GM12872 (cell line): Measurements from ENCODE around the gene ITSN1.

ENCODE experiments used
- CTCF ChIP-seq: IDR thresholded peaks from 3 replicates; pipeline ENCODE4 v1.5.1; 2011; ENCODE audit warnings: low read depth, mild to moderate bottlenecking, low read length, moderate library complexity; ENCODE audit not compliant: insufficient read depth

ITSN1 gene

GRCh38 chr21:33840771-33841170, 198.5 kb downstream of the ITSN1 start:
- no peak for TF ChIP-seq CTCF

DNA sequence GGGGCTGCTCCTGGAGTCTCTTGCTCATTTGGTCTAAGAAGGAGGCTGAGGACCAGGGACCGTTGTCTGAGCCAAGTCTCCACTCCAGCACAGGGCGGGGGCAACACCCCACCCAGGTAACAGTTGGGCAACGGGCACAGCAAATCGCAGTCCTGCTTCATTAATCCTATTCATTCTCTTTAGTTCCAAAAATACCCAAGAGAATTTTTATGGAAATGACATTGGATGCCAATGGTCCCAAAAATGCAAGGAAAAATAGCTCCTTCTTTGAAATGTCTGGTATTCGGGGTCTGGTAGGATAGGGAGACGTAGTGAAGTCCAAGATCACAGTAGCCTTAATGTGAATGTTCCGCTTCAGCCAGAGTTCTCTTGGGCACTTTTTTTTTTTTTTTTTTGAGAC, 199.3 kb downstream of the ITSN1 start:
- TF ChIP-seq CTCF, result no peak

DNA sequence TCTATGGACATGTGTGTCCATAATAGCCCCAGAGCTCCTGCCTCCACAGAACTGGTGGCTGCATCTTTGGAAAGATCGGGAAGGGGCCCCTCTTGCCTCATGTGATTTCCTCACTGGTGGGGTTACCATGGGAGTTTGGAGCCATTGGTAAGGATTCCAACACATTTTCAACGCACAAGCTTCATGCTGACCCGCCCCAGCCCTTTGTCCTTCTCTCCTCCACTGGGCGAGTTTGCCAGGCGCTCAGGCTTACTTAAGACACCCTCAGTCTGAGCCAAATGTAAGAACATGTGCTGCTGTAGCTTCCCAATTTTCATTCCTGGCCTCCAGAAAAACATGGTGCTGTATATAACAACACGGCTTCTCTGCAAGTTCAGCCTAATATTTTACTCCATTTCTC, 200.9 kb downstream of the ITSN1 start:
- no peak for TF ChIP-seq CTCF

GRCh38 chr21:33844104-33844889, 202.0 kb downstream of the ITSN1 start:
- TF ChIP-seq CTCF, result no peak

DNA sequence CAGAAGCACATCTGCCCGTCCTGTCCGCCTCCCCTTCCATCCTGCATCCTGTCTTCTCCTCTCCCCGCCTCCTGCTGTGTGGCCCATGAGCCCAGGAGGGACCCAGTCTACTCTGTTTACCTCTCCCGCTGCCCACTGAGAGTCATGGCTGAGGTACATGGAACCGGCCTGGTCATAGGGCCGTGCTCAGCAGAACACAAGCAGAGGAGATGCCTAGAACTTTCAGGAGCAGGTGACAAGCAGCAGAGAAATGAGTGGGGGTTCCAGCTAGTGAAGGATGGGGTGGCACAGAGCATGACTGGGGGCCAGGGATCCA, 202.5 kb downstream of the ITSN1 start:
- no peak for TF ChIP-seq CTCF

GRCh38 chr21:33846141-33846540, 203.8 kb downstream of the ITSN1 start:
- TF ChIP-seq CTCF, result no peak

- TF ChIP-seq CTCF, result no peak
These were observed 205.4 kb downstream of the ITSN1 start for GRCh38 chr21:33847588-33848248.
